ENCODE results near the gene TPCN2.
"Not testable (repeated sequence)": the region's sequence is repeated elsewhere in the genome, so short reads cannot be mapped to it uniquely, and the experiment has no call there.

The TPCN2 gene

GRCh38 chr11:69144316-69145049, 95.8 kb downstream of the TPCN2 start:
- Histone ChIP-seq H3K4me1 (ENCODE audit: control insufficient read depth, insufficient read depth, low read length) (no peaks in the 10 kb centered on the region), H3K9ac (ENCODE audit: low read length) (no peak overlapping the region), H3K4me3 (ENCODE audit: low read length) (no peak overlapping the region), H3K27me3 (ENCODE audit: control insufficient read depth, insufficient read depth, low read length) (no peaks in the 10 kb centered on the region), H3K36me3 (ENCODE audit: control insufficient read depth, insufficient read depth, low read length) (peaks cover 2% of the 10 kb centered on the region), H3K27ac (ENCODE audit: low read depth, low read length) (no peak overlapping the region)

GRCh38 chr11:69145050-69145380, 96.3 kb downstream of the TPCN2 start:
- Histone ChIP-seq H3K36me3 (ENCODE audit: control insufficient read depth, insufficient read depth, low read length) (peaks cover 2% of the 10 kb centered on the region), H3K4me3 (ENCODE audit: low read length) (no peak overlapping the region), H3K27me3 (ENCODE audit: control insufficient read depth, insufficient read depth, low read length) (no peaks in the 10 kb centered on the region), H3K9ac (ENCODE audit: low read length) (no peak overlapping the region), H3K4me1 (ENCODE audit: control insufficient read depth, insufficient read depth, low read length) (no peaks in the 10 kb centered on the region), H3K27ac (ENCODE audit: low read depth, low read length) (no peak overlapping the region)

GRCh38 chr11:69148377-69148762, 99.6 kb downstream of the TPCN2 start:
- Histone ChIP-seq H3K36me3 (ENCODE audit: control insufficient read depth, insufficient read depth, low read length) (no peaks in the 10 kb centered on the region), H3K4me3 (ENCODE audit: low read length) (no peak overlapping the region), H3K4me1 (ENCODE audit: control insufficient read depth, insufficient read depth, low read length) (no peaks in the 10 kb centered on the region), H3K9ac (ENCODE audit: low read length) (no peak overlapping the region), H3K27ac (ENCODE audit: low read depth, low read length) (no peak overlapping the region), H3K27me3 (ENCODE audit: control insufficient read depth, insufficient read depth, low read length) (no peaks in the 10 kb centered on the region)

- no peak overlapping the region for H3K9ac ChIP-seq (ENCODE audit: low read length)
- no peaks in the 10 kb centered on the region for H3K36me3 ChIP-seq (ENCODE audit: control insufficient read depth, insufficient read depth, low read length)
- no peak overlapping the region for H3K4me3 ChIP-seq (ENCODE audit: low read length)
- no peak overlapping the region for H3K27ac ChIP-seq (ENCODE audit: low read depth, low read length)
- H3K27me3 ChIP-seq (ENCODE audit: control insufficient read depth, insufficient read depth, low read length) = no peaks in the 10 kb centered on the region
- H3K4me1 ChIP-seq (ENCODE audit: control insufficient read depth, insufficient read depth, low read length) = no peaks in the 10 kb centered on the region
These were observed 100.1 kb downstream of the TPCN2 start for GRCh38 chr11:69148806-69149205.

GRCh38 chr11:69149338-69150045, 100.8 kb downstream of the TPCN2 start:
- not testable (repeated sequence) for H3K9ac ChIP-seq (ENCODE audit: low read length); H3K4me1 ChIP-seq (ENCODE audit: control insufficient read depth, insufficient read depth, low read length); H3K27ac ChIP-seq (ENCODE audit: low read depth, low read length); H3K27me3 ChIP-seq (ENCODE audit: control insufficient read depth, insufficient read depth, low read length); H3K4me3 ChIP-seq (ENCODE audit: low read length); H3K36me3 ChIP-seq (ENCODE audit: control insufficient read depth, insufficient read depth, low read length)

GRCh38 chr11:69150175-69150574, 101.4 kb downstream of the TPCN2 start:
- no peaks in the 10 kb centered on the region for H3K27me3 ChIP-seq (ENCODE audit: control insufficient read depth, insufficient read depth, low read length)
- H3K27ac ChIP-seq (ENCODE audit: low read depth, low read length) = no peak overlapping the region
- H3K4me3 ChIP-seq (ENCODE audit: low read length) = no peak overlapping the region
- H3K9ac ChIP-seq (ENCODE audit: low read length) = no peak overlapping the region
- no peaks in the 10 kb centered on the region for H3K4me1 ChIP-seq (ENCODE audit: control insufficient read depth, insufficient read depth, low read length)
- H3K36me3 ChIP-seq (ENCODE audit: control insufficient read depth, insufficient read depth, low read length) = no peaks in the 10 kb centered on the region

- Histone ChIP-seq H3K36me3 (ENCODE audit: control insufficient read depth, insufficient read depth, low read length) (no peaks in the 10 kb centered on the region), H3K4me1 (ENCODE audit: control insufficient read depth, insufficient read depth, low read length) (peaks cover 3% of the 10 kb centered on the region), H3K9ac (ENCODE audit: low read length) (no peak overlapping the region), H3K27ac (ENCODE audit: low read depth, low read length) (no peak overlapping the region), H3K27me3 (ENCODE audit: control insufficient read depth, insufficient read depth, low read length) (no peaks in the 10 kb centered on the region), H3K4me3 (ENCODE audit: low read length) (no peak overlapping the region)
These were observed 103.1 kb downstream of the TPCN2 start for GRCh38 chr11:69151836-69152235.

- H3K36me3 ChIP-seq (ENCODE audit: control insufficient read depth, insufficient read depth, low read length) = no peaks in the 10 kb centered on the region
- no peaks in the 10 kb centered on the region for H3K27me3 ChIP-seq (ENCODE audit: control insufficient read depth, insufficient read depth, low read length)
- H3K9ac ChIP-seq (ENCODE audit: low read length) = no peak overlapping the region
- H3K27ac ChIP-seq (ENCODE audit: low read depth, low read length) = no peak overlapping the region
- H3K4me1 ChIP-seq (ENCODE audit: control insufficient read depth, insufficient read depth, low read length) = peaks cover 7% of the 10 kb centered on the region
- H3K4me3 ChIP-seq (ENCODE audit: low read length) = no peak overlapping the region
These were observed 104.1 kb downstream of the TPCN2 start for GRCh38 chr11:69152733-69153421.

- H3K36me3 ChIP-seq (ENCODE audit: control insufficient read depth, insufficient read depth, low read length) = no peaks in the 10 kb centered on the region
- no peaks in the 10 kb centered on the region for H3K27me3 ChIP-seq (ENCODE audit: control insufficient read depth, insufficient read depth, low read length)
- no peak overlapping the region for H3K4me3 ChIP-seq (ENCODE audit: low read length)
- no peak overlapping the region for H3K9ac ChIP-seq (ENCODE audit: low read length)
- H3K4me1 ChIP-seq (ENCODE audit: control insufficient read depth, insufficient read depth, low read length) = peaks cover 7% of the 10 kb centered on the region
- H3K27ac ChIP-seq (ENCODE audit: low read depth, low read length) = no peak overlapping the region
These were observed 104.9 kb downstream of the TPCN2 start for GRCh38 chr11:69153661-69154060.

- Histone ChIP-seq H3K9ac (ENCODE audit: low read length) (no peak overlapping the region), H3K4me1 (ENCODE audit: control insufficient read depth, insufficient read depth, low read length) (peaks cover 7% of the 10 kb centered on the region), H3K4me3 (ENCODE audit: low read length) (no peak overlapping the region), H3K27me3 (ENCODE audit: control insufficient read depth, insufficient read depth, low read length) (no peaks in the 10 kb centered on the region), H3K27ac (ENCODE audit: low read depth, low read length) (no peak overlapping the region), H3K36me3 (ENCODE audit: control insufficient read depth, insufficient read depth, low read length) (no peaks in the 10 kb centered on the region)
These were observed 105.6 kb downstream of the TPCN2 start for GRCh38 chr11:69154211-69154913.

- Histone ChIP-seq H3K9ac (ENCODE audit: low read length) (no peak overlapping the region), H3K4me3 (ENCODE audit: low read length) (no peak overlapping the region), H3K36me3 (ENCODE audit: control insufficient read depth, insufficient read depth, low read length) (no peaks in the 10 kb centered on the region), H3K27me3 (ENCODE audit: control insufficient read depth, insufficient read depth, low read length) (no peaks in the 10 kb centered on the region), H3K4me1 (ENCODE audit: control insufficient read depth, insufficient read depth, low read length) (peaks cover 7% of the 10 kb centered on the region), H3K27ac (ENCODE audit: low read depth, low read length) (no peak overlapping the region)
These were observed 106.2 kb downstream of the TPCN2 start for GRCh38 chr11:69154938-69155301.

Data from rectal smooth muscle tissue (tissue), 1 donor.